IPS-NIHi7 (cell line): ENCODE data around the gene KIF6.
A peak's percentile ranks its signal among the peaks of the same experiment; 100 is the strongest.

Source experiments
- DNase-seq: peaks from one replicate; pipeline ENCODE4 v3.0.0; 2012; ENCODE audit warnings: mixed read lengths; ENCODE audit errors: extremely low spot score

The KIF6 gene

GRCh38 chr6:39321761-39322160, 403.4 kb downstream of the KIF6 start:
- no peak for DNase-seq

- no peak for DNase-seq
Observed at GRCh38 chr6:39320363-39320984, 404.7 kb downstream of the KIF6 start.

- no peak for DNase-seq
Observed at GRCh38 chr6:39319621-39320362, 405.4 kb downstream of the KIF6 start.

- no peak for DNase-seq
Observed at GRCh38 chr6:39317256-39317655, 408.0 kb downstream of the KIF6 start.

GRCh38 chr6:39314273-39314795, 410.9 kb downstream of the KIF6 start, which contains the start of gene KCNK17:
Gene KCNK17, minus strand, starts transcription at chr6:39314419. Its CDS starts 99 bp downstream, at chr6:39314320.
- DNase-seq, result peak; percentile 67

GRCh38 chr6:39313526-39314272, 411.5 kb downstream of the KIF6 start:
- DNase-seq, result peak; percentile 51

- no peak for DNase-seq
Observed at GRCh38 chr6:39312912-39313525, 412.2 kb downstream of the KIF6 start.

- DNase-seq, result no peak
Observed at GRCh38 chr6:39310542-39310941, 414.7 kb downstream of the KIF6 start.

- DNase-seq, result peak; percentile 91
Observed at GRCh38 chr6:39309942-39310531, 415.2 kb downstream of the KIF6 start.

GRCh38 chr6:39307462-39307861, 417.7 kb downstream of the KIF6 start:
- no peak for DNase-seq

- DNase-seq, result no peak
Observed at GRCh38 chr6:39304951-39305350, 420.3 kb downstream of the KIF6 start.

GRCh38 chr6:39303425-39304153, 421.6 kb downstream of the KIF6 start:
- DNase-seq, result no peak

GRCh38 chr6:39302669-39303424, 422.4 kb downstream of the KIF6 start:
- peak; percentile 96 for DNase-seq

GRCh38 chr6:39302011-39302410, 423.2 kb downstream of the KIF6 start:
- DNase-seq, result no peak

GRCh38 chr6:39301606-39302005, 423.6 kb downstream of the KIF6 start:
- peak; percentile 91 for DNase-seq

- no peak for DNase-seq
Observed at GRCh38 chr6:39300739-39301138, 424.5 kb downstream of the KIF6 start.

- no peak for DNase-seq
Observed at GRCh38 chr6:39298061-39298460, 427.1 kb downstream of the KIF6 start.

- no peak for DNase-seq
Observed at GRCh38 chr6:39296745-39297640, 428.2 kb downstream of the KIF6 start.

- DNase-seq, result peak; percentile 30
Observed at GRCh38 chr6:39295611-39296011, 429.6 kb downstream of the KIF6 start.
